HuH-7.5 (cell line): ENCODE data around the gene BPIFB2.
"Not testable (repeated sequence)": the region's sequence is repeated elsewhere in the genome, so short reads cannot be mapped to it uniquely, and the experiment has no call there.

Source experiments
- DNase-seq: peaks from one replicate; pipeline ENCODE4 v3.0.0; 2011; ENCODE audit warnings: low spot score

The BPIFB2 gene

GRCh38 chr20:33042430-33042829 is 34.9 kb downstream of the BPIFB2 start:
- no peak for DNase-seq

GRCh38 chr20:33042983-33043730 is 35.7 kb downstream of the BPIFB2 start:
- no peak for DNase-seq

GRCh38 chr20:33043731-33044181 is 36.3 kb downstream of the BPIFB2 start:
- no peak for DNase-seq

GRCh38 chr20:33045129-33045721 is 37.7 kb downstream of the BPIFB2 start:
- not testable (repeated sequence) for DNase-seq

GRCh38 chr20:33046412-33046811 is 38.9 kb downstream of the BPIFB2 start:
- DNase-seq: no peak

- no peak for DNase-seq
Measured at GRCh38 chr20:33051333-33051732, 43.8 kb downstream of the BPIFB2 start.

GRCh38 chr20:33053291-33054106 is 46.0 kb downstream of the BPIFB2 start, which contains the start of gene BPIFB3:
BPIFB3 (plus strand) TSS chr20:33053903; CDS start chr20:33055436, 1,533 bp downstream.
- no peak for DNase-seq

GRCh38 chr20:33054381-33054780 is 46.9 kb downstream of the BPIFB2 start:
- DNase-seq: no peak

- DNase-seq: no peak
Measured at GRCh38 chr20:33054791-33055190, 47.3 kb downstream of the BPIFB2 start.

- DNase-seq: no peak
Measured at GRCh38 chr20:33059136-33059535, 51.6 kb downstream of the BPIFB2 start.

GRCh38 chr20:33059741-33060390 is 52.4 kb downstream of the BPIFB2 start:
- no peak for DNase-seq

- no peak for DNase-seq
Measured at GRCh38 chr20:33061658-33062028, 54.1 kb downstream of the BPIFB2 start.

- no peak for DNase-seq
Measured at GRCh38 chr20:33062105-33062824, 54.8 kb downstream of the BPIFB2 start.

- no peak for DNase-seq
Measured at GRCh38 chr20:33062825-33063149, 55.3 kb downstream of the BPIFB2 start.

GRCh38 chr20:33063271-33063670 is 55.8 kb downstream of the BPIFB2 start:
- DNase-seq: no peak

- no peak for DNase-seq
Measured at GRCh38 chr20:33064572-33065287, 57.2 kb downstream of the BPIFB2 start.

- DNase-seq: no peak
Measured at GRCh38 chr20:33065785-33066184, 58.3 kb downstream of the BPIFB2 start.

GRCh38 chr20:33067806-33068205 is 60.3 kb downstream of the BPIFB2 start:
- DNase-seq: no peak

GRCh38 chr20:33068251-33068939 is 60.9 kb downstream of the BPIFB2 start:
- no peak for DNase-seq

GRCh38 chr20:33069673-33070072 is 62.2 kb downstream of the BPIFB2 start:
- no peak for DNase-seq
